Neural crest cell (in vitro differentiated cells): ENCODE results near the gene IL4R. TPM values are rescaled to one million over a fixed set of nuclear protein-coding genes. Genes with fewer than 3 reads are reported as not detected.

Experiments used
- DNase-seq: peaks from one replicate; pipeline ENCODE4 v3.0.0; 2021; ENCODE audit warnings: low read depth, mixed read lengths, low spot score
- H3K27ac Mint-ChIP-seq: one replicate; pipeline ENCODE4 v1.8.0; 2021; ENCODE audit warnings: mild to moderate bottlenecking, mixed read lengths; ENCODE audit not compliant: unreplicated experiment
- H3K27me3 Mint-ChIP-seq: 2 replicates; pipeline ENCODE4 v1.8.0; 2021; ENCODE audit warnings: low read depth, mild to moderate bottlenecking, mixed read lengths
- H3K36me3 Mint-ChIP-seq: 2 replicates; pipeline ENCODE4 v1.8.0; 2021; ENCODE audit warnings: low read depth, mild to moderate bottlenecking, mixed read lengths
- H3K4me1 Mint-ChIP-seq: 2 replicates; pipeline ENCODE4 v1.8.0; 2021; ENCODE audit warnings: mixed read lengths
- H3K4me3 Mint-ChIP-seq: one replicate; pipeline ENCODE4 v1.8.0; 2021; ENCODE audit warnings: mild to moderate bottlenecking, mixed read lengths
- H3K9me3 Mint-ChIP-seq: 2 replicates; pipeline ENCODE4 v1.8.0; 2021; ENCODE audit warnings: mixed read lengths
- CTCF ChIP-seq: fragments of 200-600 bp; sonication (generic); conservative IDR thresholded peaks from 2 replicates; pipeline ENCODE4 v1.5.0; 2021; ENCODE audit warnings: antibody characterized with exemption, mild to moderate bottlenecking
- total RNA-seq: library from RNA; stranded (reverse); gene quantifications from 2 replicates; pipeline ENCODE4 v1.2.1, GENCODE V29; 2021

The IL4R gene
- total RNA-seq, 1 donor from 2014 or later = 11.2 TPM

DNA sequence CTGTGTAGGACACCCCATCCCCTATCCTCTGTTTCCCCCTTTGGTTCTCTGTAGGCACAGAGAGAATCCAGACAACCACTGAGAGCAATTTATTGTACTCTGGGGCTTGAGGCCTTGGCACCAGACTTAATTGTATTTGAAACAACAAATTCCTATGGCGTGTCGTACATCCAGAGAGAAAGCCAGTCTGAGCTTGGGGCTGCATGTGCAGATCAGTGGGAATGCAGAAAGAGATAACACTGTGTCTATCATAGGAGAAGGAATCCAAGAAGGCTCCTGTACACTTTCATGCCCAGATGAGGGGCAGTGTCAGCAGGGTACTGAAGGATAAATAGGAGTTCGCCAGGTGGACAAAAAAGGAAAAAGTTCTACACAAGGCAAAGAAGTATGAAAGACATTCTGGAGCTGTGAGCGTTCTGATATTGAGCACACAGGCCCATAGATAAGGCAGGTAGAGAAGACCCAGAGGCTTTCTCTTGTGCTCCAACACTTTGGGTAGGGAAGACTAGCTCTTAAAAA is 22.0 kb upstream of the IL4R start:
- Mint-ChIP-seq H3K4me3 (no peak overlapping the region), H3K4me1 (no peaks in the 10 kb centered on the region), H3K36me3 (no peaks in the 10 kb centered on the region), H3K9me3 (peaks cover 5% of the 10 kb centered on the region), H3K27me3 (no peaks in the 10 kb centered on the region), H3K27ac (no peak overlapping the region)
- no peak for TF ChIP-seq CTCF
- no peak for DNase-seq

DNA sequence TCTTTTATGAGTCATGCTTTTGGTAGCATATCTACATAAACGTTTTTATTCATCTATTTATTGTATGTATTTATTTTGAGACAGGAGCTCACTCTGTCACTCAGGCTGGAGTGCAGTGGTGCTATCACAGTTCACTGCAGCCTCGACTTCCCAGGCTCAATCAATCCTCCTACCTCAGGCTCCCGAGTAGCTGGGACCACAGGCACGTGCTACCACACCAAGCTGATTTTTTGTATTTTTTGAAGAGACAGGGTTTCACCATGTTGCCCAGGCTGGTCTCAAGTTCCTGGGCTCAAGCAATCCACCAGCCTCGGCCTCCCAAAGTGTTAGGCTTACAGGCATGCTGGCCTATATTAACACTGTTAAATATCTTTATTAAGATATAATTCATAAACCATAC is 20.4 kb upstream of the IL4R start:
- H3K36me3 Mint-ChIP-seq = no peaks in the 10 kb centered on the region
- H3K4me3 Mint-ChIP-seq = no peak overlapping the region
- H3K4me1 Mint-ChIP-seq = no peaks in the 10 kb centered on the region
- no peak for TF ChIP-seq CTCF
- H3K27me3 Mint-ChIP-seq = no peaks in the 10 kb centered on the region
- no peaks in the 10 kb centered on the region for H3K9me3 Mint-ChIP-seq
- no peak for DNase-seq
- H3K27ac Mint-ChIP-seq = no peak overlapping the region

DNA sequence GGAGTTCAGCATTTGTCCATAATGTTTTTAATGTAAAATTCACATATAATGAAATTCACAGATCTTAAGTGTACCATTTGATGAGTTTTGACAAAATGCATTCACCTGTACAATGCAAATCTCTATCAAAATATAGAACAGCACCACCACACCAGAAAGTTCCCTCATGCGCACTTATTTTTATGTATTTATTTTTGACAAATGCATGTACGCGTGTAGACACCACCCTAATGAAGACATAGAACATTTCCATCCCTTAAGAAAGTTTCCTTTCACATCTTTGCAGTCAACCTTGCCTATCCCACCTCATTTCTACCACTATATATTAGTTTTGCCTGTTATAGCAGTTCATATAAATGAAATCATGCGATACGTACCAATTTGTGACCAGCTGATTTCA is 15.6 kb upstream of the IL4R start:
- peaks cover 5% of the 10 kb centered on the region for H3K4me1 Mint-ChIP-seq
- H3K27me3 Mint-ChIP-seq = no peaks in the 10 kb centered on the region
- no peak for TF ChIP-seq CTCF
- no peaks in the 10 kb centered on the region for H3K36me3 Mint-ChIP-seq
- no peak overlapping the region for H3K4me3 Mint-ChIP-seq
- H3K27ac Mint-ChIP-seq = no peak overlapping the region
- peaks cover 3% of the 10 kb centered on the region for H3K9me3 Mint-ChIP-seq
- no peak for DNase-seq

DNA sequence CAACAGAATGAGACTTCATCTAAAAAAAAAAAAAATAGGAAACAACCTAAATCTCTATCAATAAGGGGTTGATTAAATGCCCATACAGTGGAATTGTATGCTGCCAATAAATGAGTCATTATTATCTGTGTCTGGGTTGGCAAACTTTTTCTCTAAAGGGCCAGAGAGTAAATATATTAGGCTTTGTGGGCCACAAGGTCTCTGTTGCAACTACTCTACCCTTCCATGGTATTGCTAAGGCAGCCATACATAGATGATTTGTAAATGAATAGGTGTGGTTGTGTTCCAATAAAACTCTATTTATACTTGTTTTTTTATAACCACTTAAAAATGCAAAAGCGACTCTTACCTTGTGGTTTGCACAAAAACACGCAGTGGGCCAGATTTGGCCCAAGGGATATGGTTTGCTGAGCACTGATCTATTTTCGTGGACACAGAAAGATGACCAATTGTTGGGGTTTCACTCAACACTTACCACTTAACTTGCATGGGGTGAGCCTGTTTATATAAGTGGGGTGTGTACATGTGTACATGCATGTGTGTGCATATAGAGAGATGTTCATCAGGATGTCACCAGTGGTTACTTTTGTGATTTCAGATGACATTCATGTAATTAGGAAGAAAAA is 12.4 kb upstream of the IL4R start:
- TF ChIP-seq CTCF = no peak
- Mint-ChIP-seq H3K4me3 (no peak overlapping the region), H3K36me3 (peaks cover 3% of the 10 kb centered on the region), H3K27ac (no peak overlapping the region), H3K9me3 (peaks cover 7% of the 10 kb centered on the region), H3K4me1 (peaks cover 5% of the 10 kb centered on the region), H3K27me3 (peaks cover 10% of the 10 kb centered on the region)
- no peak for DNase-seq

- no peak for TF ChIP-seq CTCF
- Mint-ChIP-seq H3K27ac (peak overlapping the region; percentile 57), H3K27me3 (peaks cover 10% of the 10 kb centered on the region), H3K4me1 (peaks cover 5% of the 10 kb centered on the region), H3K36me3 (peaks cover 3% of the 10 kb centered on the region), H3K9me3 (peaks cover 11% of the 10 kb centered on the region), H3K4me3 (no peak overlapping the region)
- DNase-seq = no peak
These were observed 11.6 kb upstream of the IL4R start for GRCh38 chr16:27302126-27302525.
